HG02938 (cell line): ENCODE measurements around the gene TTLL6.

ENCODE experiments used
- ATAC-seq: cut with Tn5 transposase; IDR thresholded peaks from one replicate; pipeline ENCODE4 v1.9.1; 2021; ENCODE audit warnings: mild to moderate bottlenecking, moderate library complexity; ENCODE audit not compliant: unreplicated experiment

TTLL6 gene

DNA sequence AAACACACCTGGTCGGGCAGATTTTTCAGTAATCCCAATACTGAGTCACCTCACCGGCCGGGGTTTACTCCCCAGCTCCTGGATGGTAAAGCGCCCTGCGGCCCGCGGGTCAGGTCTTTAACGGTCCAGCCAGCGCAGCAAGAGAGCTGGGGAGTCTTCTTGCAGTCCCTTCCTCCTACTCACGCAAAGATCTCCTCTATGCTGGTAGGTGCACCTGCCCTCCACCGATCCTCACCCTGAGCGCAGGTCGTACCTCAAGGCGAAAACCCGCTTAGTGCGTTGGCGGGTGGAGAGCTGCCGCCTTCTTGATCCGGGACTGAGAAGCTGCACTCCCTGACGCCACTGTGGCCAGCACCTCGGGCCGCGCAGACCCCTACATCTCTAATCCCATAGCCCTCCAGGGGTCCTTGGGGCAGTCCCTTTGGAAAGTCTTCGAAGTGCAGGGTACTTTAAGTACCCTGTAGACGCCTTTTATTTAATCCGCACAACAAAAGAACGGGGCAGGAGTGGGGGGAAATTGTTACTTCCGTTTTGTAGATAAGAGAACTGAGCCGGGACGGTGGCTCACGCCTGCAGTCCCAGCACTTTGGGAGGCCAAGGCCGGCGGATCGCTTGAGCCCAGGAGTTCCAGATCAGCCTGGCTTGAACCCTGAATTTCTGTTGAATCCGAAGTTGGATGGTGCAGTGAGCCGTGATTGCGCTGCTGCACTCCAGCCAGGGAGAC is 78.1 kb downstream of the TTLL6 start:
- no peak for ATAC-seq

GRCh38 chr17:48738424-48738802 is 78.6 kb downstream of the TTLL6 start:
- no peak for ATAC-seq

DNA sequence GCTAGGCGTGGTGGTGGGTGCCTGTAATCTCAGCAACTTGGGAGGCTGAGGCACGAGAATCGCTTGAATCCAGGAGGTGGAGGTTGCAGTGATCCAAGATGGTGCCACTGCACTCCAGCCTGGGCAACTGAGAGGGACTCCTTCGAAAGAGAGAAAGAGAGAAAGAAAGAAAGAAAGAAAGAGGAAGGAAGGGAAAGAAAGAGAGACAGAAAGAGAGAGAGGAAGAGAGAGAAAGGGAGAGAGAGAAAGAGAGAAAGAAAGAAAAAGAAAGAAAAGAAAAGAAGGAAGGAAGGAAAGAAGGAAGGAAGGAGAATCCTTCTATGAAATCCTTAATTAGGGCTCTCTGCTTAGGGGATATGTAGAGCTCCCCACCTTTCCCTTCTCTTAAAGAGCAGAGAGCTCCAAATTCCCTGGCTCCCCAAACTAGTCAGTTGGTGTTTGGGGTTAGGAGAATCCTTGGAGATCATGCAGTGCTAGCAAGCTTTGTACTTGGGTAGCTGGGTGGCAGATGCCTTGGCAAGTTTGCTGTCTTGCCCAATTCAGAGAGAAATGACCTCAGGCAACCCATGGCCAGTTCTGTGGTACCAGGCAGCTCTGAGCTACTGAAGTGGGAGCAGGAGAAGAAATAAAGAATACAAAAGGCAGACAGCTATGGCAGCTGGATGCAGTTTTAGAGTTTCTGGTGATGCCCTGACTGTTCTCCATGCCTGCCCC is 79.5 kb downstream of the TTLL6 start:
- ATAC-seq, result no peak

DNA sequence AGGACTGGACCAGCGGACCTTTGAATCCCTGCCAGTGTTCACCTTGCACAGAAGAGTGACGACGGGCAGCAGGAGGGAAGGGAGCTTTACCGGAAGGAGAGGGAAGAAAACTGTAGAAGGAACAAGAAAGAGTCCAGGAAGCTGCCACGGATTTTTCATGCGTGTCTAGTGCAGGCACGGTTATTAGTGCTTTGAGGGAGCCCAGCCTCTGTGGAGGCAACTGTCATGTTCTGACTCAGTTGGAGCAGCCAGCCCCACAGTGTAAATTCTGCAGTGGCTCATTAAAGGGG is 82.0 kb downstream of the TTLL6 start:
- ATAC-seq, result no peak

- no peak for ATAC-seq
These were observed 82.5 kb downstream of the TTLL6 start for GRCh38 chr17:48734333-48735061.

GRCh38 chr17:48733632-48734328 is 83.2 kb downstream of the TTLL6 start:
- ATAC-seq, result no peak

DNA sequence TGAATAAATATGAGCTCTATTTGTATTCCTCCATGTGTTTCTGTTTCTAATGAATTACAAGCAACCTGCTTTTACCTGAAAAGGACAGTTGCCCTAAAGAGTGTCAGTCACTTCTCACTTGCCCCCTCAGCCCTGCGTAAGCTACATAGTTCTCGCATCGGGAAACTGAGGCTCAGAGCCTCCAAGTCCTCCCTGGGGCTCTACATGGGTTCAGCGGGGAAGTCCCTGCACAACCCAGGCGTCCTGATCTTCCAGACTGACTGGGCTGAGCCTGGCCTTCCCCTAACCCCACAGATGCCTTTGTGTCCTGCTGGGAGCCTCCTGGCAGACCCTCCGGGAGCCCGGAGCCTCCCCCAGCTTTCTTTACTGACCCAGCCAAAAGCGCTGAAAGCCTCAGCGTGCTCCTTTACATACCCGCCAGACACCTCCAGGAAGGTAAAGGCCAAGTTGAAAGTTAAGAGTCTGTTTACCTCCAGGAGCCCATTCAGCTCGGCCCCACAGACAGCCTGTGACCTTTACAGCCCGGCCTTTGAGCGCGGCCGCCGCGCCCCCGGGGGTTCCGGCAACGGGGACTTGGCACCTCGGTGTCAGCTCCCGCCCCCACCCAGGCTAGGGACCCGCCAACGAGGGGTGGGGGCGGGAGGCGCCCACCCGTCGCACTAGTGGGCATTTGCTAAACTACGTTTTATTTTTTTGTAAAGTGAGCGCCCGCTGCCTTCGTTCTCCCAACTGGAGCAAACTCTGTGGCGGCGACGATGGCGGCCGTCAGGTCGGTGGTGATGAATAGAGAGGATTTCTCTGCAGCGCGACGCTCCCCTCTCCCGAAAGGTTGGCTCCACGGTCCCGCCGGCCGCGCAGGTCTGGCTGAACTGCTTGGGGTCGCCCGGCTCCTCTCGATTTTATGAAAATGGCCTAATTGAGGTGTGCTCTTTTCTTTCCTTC is 84.1 kb downstream of the TTLL6 start:
- no peak for ATAC-seq

GRCh38 chr17:48731355-48731754 is 85.7 kb downstream of the TTLL6 start:
- ATAC-seq, result no peak

DNA sequence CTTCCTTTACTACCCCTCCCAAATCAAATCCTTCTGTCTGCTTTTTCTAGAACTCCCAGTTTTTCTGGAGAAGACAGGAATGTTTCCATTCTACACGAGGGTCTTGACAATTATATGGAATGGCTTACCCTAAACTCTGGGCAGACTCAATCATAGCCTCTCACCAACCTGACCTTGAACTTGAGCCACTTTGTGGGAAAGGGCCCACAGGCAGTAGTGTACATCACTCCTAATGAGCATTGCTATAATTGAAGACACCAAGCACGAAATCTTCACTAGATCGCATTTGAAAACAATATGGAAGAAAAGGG is 86.8 kb downstream of the TTLL6 start:
- no peak for ATAC-seq

GRCh38 chr17:48729335-48730239 is 87.4 kb downstream of the TTLL6 start:
- no peak for ATAC-seq

- ATAC-seq, result no peak
These were observed 88.5 kb downstream of the TTLL6 start, which contains the start of gene HOXB13 for GRCh38 chr17:48728232-48729231. HOXB13 (minus strand) TSS chr17:48728750; CDS start chr17:48728593, 157 bp downstream.

GRCh38 chr17:48727415-48728175 is 89.4 kb downstream of the TTLL6 start:
- ATAC-seq, result no peak

- no peak for ATAC-seq
These were observed 90.1 kb downstream of the TTLL6 start for GRCh38 chr17:48726916-48727286.

GRCh38 chr17:48726114-48726915 is 90.7 kb downstream of the TTLL6 start:
- no peak for ATAC-seq

DNA sequence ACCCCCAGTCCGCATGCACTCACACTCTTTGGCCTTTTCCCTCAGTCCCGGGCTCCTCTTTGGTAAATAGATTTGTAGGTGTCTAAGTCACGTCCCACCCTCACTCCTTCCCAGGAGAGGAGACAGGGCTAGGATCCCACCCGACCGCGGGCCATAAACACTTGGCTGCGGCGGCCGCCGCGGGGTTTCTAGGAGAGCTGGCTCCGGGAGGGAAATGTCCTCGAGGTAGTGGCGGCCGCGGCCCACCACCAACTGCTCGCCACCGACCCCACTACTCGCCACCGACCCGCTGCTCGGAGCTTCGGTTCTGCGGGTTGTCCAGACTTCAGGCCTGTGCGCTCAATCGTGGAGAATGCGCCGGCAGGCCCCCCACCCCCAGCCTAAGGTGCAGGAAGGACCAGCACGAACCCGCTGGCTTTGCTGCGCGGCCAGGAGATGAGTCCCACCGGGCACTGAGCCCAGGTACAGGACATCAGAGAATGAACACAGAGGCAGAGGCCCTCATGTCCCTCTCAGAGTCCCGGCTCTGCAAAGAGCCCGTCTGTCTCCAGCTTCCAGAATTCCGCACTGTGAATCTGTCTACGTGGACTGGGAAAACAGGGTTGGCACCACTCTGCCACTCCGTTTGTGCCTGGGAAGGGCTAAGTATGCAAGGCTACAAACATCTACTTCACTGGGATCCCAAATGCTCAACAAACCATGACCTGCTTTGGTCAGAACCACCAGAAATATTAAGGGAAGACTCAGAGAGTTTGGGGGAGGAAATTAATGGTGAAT is 91.6 kb downstream of the TTLL6 start:
- no peak for ATAC-seq

DNA sequence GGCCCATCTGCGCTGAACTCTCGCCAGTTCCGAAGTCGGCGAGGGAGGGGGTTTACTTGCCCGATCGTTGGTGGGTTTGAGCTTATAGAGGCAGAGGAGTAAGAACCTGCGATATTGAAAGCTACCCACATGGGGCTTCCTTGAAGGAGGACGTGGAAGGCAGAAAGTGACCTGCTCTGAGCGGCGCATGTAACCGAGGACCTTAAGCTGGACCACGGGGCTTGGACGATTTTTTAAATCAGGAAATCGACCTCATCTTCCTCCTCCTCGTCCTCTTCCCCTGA is 92.1 kb downstream of the TTLL6 start:
- ATAC-seq, result no peak
